Fibroblast of peridontal ligament (primary cell): ENCODE data around the gene CYP2C18.
"Not testable (repeated sequence)": the region's sequence is repeated elsewhere in the genome, so short reads cannot be mapped to it uniquely, and the experiment has no call there.

Source experiments
- DNase-seq: peaks from one replicate; pipeline ENCODE4 v3.0.0-alpha.2; 2010; ENCODE audit errors: extremely low read depth

The CYP2C18 gene

GRCh38 chr10:94683214-94684054 lies at the start of gene CYP2C18:
TSS of gene CYP2C18 (plus strand) at chr10:94683729. CDS start at chr10:94683820, 91 bp downstream.
- DNase-seq, result no peak

GRCh38 chr10:94638097-94638496 lies 45.4 kb upstream of the CYP2C18 start:
- DNase-seq, result not testable (repeated sequence)

- DNase-seq, result no peak
Measured at GRCh38 chr10:94639902-94640301, 43.6 kb upstream of the CYP2C18 start.

GRCh38 chr10:94640562-94640961 lies 43.0 kb upstream of the CYP2C18 start:
- DNase-seq, result no peak

GRCh38 chr10:94641480-94641879 lies 42.0 kb upstream of the CYP2C18 start:
- no peak for DNase-seq

- no peak for DNase-seq
Measured at GRCh38 chr10:94644352-94644751, 39.2 kb upstream of the CYP2C18 start.

- no peak for DNase-seq
Measured at GRCh38 chr10:94645285-94645684, 38.2 kb upstream of the CYP2C18 start.

GRCh38 chr10:94655201-94655600 lies 28.3 kb upstream of the CYP2C18 start:
- DNase-seq, result not testable (repeated sequence)

GRCh38 chr10:94663061-94663460 lies 20.5 kb upstream of the CYP2C18 start:
- not testable (repeated sequence) for DNase-seq

GRCh38 chr10:94666391-94667102 lies 17.0 kb upstream of the CYP2C18 start:
- DNase-seq, result no peak

GRCh38 chr10:94673614-94674321 lies 9.8 kb upstream of the CYP2C18 start:
- no peak for DNase-seq

GRCh38 chr10:94676496-94676895 lies 7.0 kb upstream of the CYP2C18 start:
- DNase-seq, result no peak

GRCh38 chr10:94677691-94678090 lies 5.8 kb upstream of the CYP2C18 start:
- no peak for DNase-seq

GRCh38 chr10:94678475-94678874 lies 5.1 kb upstream of the CYP2C18 start:
- no peak for DNase-seq

- no peak for DNase-seq
Measured at GRCh38 chr10:94680544-94680943, 3.0 kb upstream of the CYP2C18 start.

GRCh38 chr10:94682636-94683035 lies 893 bp upstream of the CYP2C18 start:
- not testable (repeated sequence) for DNase-seq

- DNase-seq, result no peak
Measured at GRCh38 chr10:94687625-94688248, 4.2 kb downstream of the CYP2C18 start.

- DNase-seq, result no peak
Measured at GRCh38 chr10:94706089-94706488, 22.6 kb downstream of the CYP2C18 start.

- DNase-seq, result no peak
Measured at GRCh38 chr10:94710578-94710977, 27.0 kb downstream of the CYP2C18 start.

GRCh38 chr10:94725871-94726270 lies 42.3 kb downstream of the CYP2C18 start:
- DNase-seq, result no peak

GRCh38 chr10:94735197-94735596 lies 51.7 kb downstream of the CYP2C18 start:
- DNase-seq, result no peak

- no peak for DNase-seq
Measured at GRCh38 chr10:94738588-94738987, 55.1 kb downstream of the CYP2C18 start.
